ENCODE measurements around the gene BMP6. TPM values are rescaled to one million over a fixed set of nuclear protein-coding genes. Genes with fewer than 3 reads are reported as not detected.

BMP6 gene
- total RNA-seq, 1 experiment from 2014 or later = 0.28 TPM

DNA sequence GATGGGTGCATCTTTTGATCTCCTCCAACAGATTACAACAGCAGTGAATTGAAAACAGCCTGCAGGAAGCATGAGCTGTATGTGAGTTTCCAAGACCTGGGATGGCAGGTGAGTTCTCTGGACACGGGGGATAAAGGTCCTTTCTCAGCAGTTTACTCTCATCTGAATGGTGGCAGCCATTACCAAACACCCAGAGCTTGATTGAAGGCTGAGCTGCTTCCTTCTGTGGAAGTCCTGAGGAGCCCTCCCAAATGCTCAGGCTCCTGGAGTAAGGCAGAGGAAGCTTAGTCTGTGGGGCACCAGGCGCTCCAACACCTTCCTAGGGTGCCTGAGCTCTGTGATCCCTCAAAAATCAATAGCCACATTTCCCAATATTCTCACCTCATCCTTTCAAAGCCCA lies 153.1 kb downstream of the BMP6 start:
- H2BK5ac ChIP-seq (ENCODE audit: insufficient read length, low read length) = no peak overlapping the region
- H3K27me3 ChIP-seq (ENCODE audit: insufficient read depth, low read length) = no peaks in the 10 kb centered on the region
- no peak overlapping the region for H3T11ph ChIP-seq (ENCODE audit: low read length)
- H3K23ac ChIP-seq (ENCODE audit: insufficient read length, low read depth, low read length) = no peak overlapping the region
- no peak overlapping the region for H3K4ac ChIP-seq (ENCODE audit: low read depth, low read length)
- H2BK20ac ChIP-seq (ENCODE audit: low read depth, low read length, poor library complexity, severe bottlenecking) = no peak overlapping the region
- H2AK5ac ChIP-seq (ENCODE audit: insufficient read length, low read length) = no peak overlapping the region
- H3K9me3 ChIP-seq (ENCODE audit: control insufficient read depth, low read depth, low read length) = no peaks in the 10 kb centered on the region
- Mint-ChIP-seq H3K4me1 (peaks cover 0 to 6% of the 10 kb centered on the region in 2 experiments; a peak in 2 of 4 replicates), H3K4me3 (no peak overlapping the region), H3K27me3 (ENCODE audit: low read depth) (no peaks in the 10 kb centered on the region), H3K36me3 (ENCODE audit: insufficient read depth in 1 of 3, low read depth in 3 of 3) (peaks cover 22 to 30% (median 26%) of the 10 kb centered on the region in 3 experiments), H3K27ac (no peak overlapping the region), H3K9me3 (peaks cover under 1 to 1% of the 10 kb centered on the region in 2 experiments; a peak in 3 of 5 replicates)
- H4K20me1 ChIP-seq (ENCODE audit: control insufficient read depth, insufficient read depth, insufficient read length) = no peaks in the 10 kb centered on the region
- H3K79me2 ChIP-seq (ENCODE audit: insufficient read depth, low read length) = no peaks in the 10 kb centered on the region
- no peak overlapping the region for H4K91ac ChIP-seq (ENCODE audit: insufficient read length, low read depth, low read length)
- no peak overlapping the region for H2AFZ ChIP-seq (ENCODE audit: low read length)
- no peak for DNase-seq
- no peak overlapping the region for H3K9ac ChIP-seq (ENCODE audit: extremely low read depth, insufficient read length, low read length)
- TF ChIP-seq CTCF (conservative IDR thresholded peaks at IDR 0.05) = no peak
- no peak overlapping the region for H2BK120ac ChIP-seq (ENCODE audit: low read depth, low read length, poor library complexity, severe bottlenecking)
- no peaks in the 10 kb centered on the region for H3K4me1 ChIP-seq (ENCODE audit: insufficient read depth, low read length)
- no peak overlapping the region for H3K4me2 ChIP-seq (ENCODE audit: insufficient read depth, insufficient read length, low read length)
- H2BK15ac ChIP-seq (ENCODE audit: low read depth, low read length) = no peak overlapping the region
- H4K8ac ChIP-seq (replicated peaks; ENCODE audit: insufficient read length, low read depth, low read length) = no peak overlapping the region
- no peak overlapping the region for H3K14ac ChIP-seq (ENCODE audit: insufficient read depth, low read length)
- no peak overlapping the region for H3K18ac ChIP-seq (ENCODE audit: insufficient read length, low read depth, low read length)
- no peak overlapping the region for H3K56ac ChIP-seq (ENCODE audit: insufficient read length, low read depth, low read length)
- H3K23me2 ChIP-seq (ENCODE audit: insufficient read length, low read depth, low read length, poor library complexity, severe bottlenecking) = no peaks in the 10 kb centered on the region
- no peak overlapping the region for H3K27ac ChIP-seq (ENCODE audit: insufficient read length, low read depth, low read length)
- H3K79me1 ChIP-seq (ENCODE audit: insufficient read depth, low read depth, low read length, poor library complexity, severe bottlenecking) = no peaks in the 10 kb centered on the region
- no peak overlapping the region for H4K5ac ChIP-seq (ENCODE audit: insufficient read length, low read depth, low read length)
- WGBS (ENCODE audit: extremely low coverage, insufficient read length, low lambda C conversion rate) = no CpG with 5 or more reads among the region's 2 CpGs
- H2BK12ac ChIP-seq (ENCODE audit: insufficient read length, low read depth, low read length) = no peak overlapping the region
